OCI-LY1 (cell line): ENCODE data around the gene THEM5.
"Not testable (repeated sequence)": the region's sequence is repeated elsewhere in the genome, so short reads cannot be mapped to it uniquely, and the experiment has no call there.

Experiments used
- H2AFZ ChIP-seq: fragments of 200-600 bp; sonication (generic), shearing (Covaris generic); 2 replicates; pipeline ENCODE4 v1.6.0; 2014; ENCODE audit warnings: antibody characterized with exemption, mild to moderate bottlenecking, low read length
- H3F3A ChIP-seq: fragments of 200-600 bp; sonication (generic), shearing (Covaris generic); 2 replicates; pipeline ENCODE4 v1.6.0; 2014; ENCODE audit warnings: mild to moderate bottlenecking, antibody characterized with exemption, low read length, moderate library complexity; ENCODE audit not compliant: insufficient read depth
- H3K27ac ChIP-seq: fragments of 200-600 bp; sonication (generic); 2 replicates; pipeline ENCODE4 v1.5.1; 2014; ENCODE audit warnings: low read length, mixed run types, mild to moderate bottlenecking, low read depth; ENCODE audit not compliant: poor library complexity, severe bottlenecking
- H3K27me3 ChIP-seq: fragments of 200-600 bp; sonication (generic); 2 replicates; pipeline ENCODE4 v1.6.0; 2014; ENCODE audit warnings: antibody characterized with exemption, mild to moderate bottlenecking, low read length, moderate library complexity; ENCODE audit not compliant: insufficient read depth
- H3K36me3 ChIP-seq: fragments of 200-600 bp; sonication (generic); 2 replicates; pipeline ENCODE4 v1.6.1; 2014; ENCODE audit warnings: mild to moderate bottlenecking, antibody characterized with exemption, low read length, moderate library complexity, mixed read lengths; ENCODE audit not compliant: insufficient read depth
- H3K4me1 ChIP-seq: fragments of 200-600 bp; sonication (generic); 2 replicates; pipeline ENCODE4 v1.5.1; 2014; ENCODE audit warnings: mild to moderate bottlenecking, low read length, moderate library complexity; ENCODE audit not compliant: insufficient read depth, severe bottlenecking
- H3K4me2 ChIP-seq: fragments of 200-600 bp; sonication (generic), shearing (Covaris generic); 2 replicates; pipeline ENCODE4 v1.6.1; 2014; ENCODE audit warnings: low read length
- H3K4me3 ChIP-seq: fragments of 200-600 bp; sonication (generic); 2 replicates; pipeline ENCODE4 v1.5.1; 2014; ENCODE audit warnings: low read length, low read depth, mild to moderate bottlenecking, mixed read lengths; ENCODE audit not compliant: poor library complexity, severe bottlenecking
- H3K79me2 ChIP-seq: fragments of 200-600 bp; shearing (Covaris generic); 2 replicates; pipeline ENCODE4 v1.6.1; 2016; ENCODE audit warnings: mixed run types, low read length, mixed read lengths; ENCODE audit not compliant: insufficient read depth
- H3K9ac ChIP-seq: fragments of 200-600 bp; sonication (generic), shearing (Covaris generic); 2 replicates; pipeline ENCODE4 v1.6.1; 2014; ENCODE audit warnings: mild to moderate bottlenecking, low read length, mixed read lengths
- H3K9me2 ChIP-seq: fragments of 200-600 bp; sonication (generic), shearing (Covaris generic); 2 replicates; pipeline ENCODE4 v1.6.1; 2014; ENCODE audit warnings: low read depth, mild to moderate bottlenecking, low read length, mixed read lengths
- H3K9me3 ChIP-seq: fragments of 200-600 bp; shearing (Covaris generic); 2 replicates; pipeline ENCODE4 v1.6.1; 2014; ENCODE audit warnings: low read length, mixed read lengths
- H4K20me1 ChIP-seq: fragments of 200-600 bp; sonication (generic), shearing (Covaris generic); 2 replicates; pipeline ENCODE4 v1.6.0; 2016; ENCODE audit warnings: mild to moderate bottlenecking, low read length; ENCODE audit not compliant: insufficient read depth
- CTCF ChIP-seq: fragments of 200-600 bp; sonication (generic), shearing (Covaris generic); IDR thresholded peaks from 2 replicates; pipeline ENCODE4 v1.5.1; 2017; ENCODE audit warnings: mild to moderate bottlenecking, antibody characterized with exemption, low read length, moderate library complexity, mixed read lengths
- EZH2 ChIP-seq: fragments of 200-600 bp; sonication (generic), shearing (Covaris generic); IDR thresholded peaks from 2 replicates; pipeline ENCODE4 v1.8.0; 2017; ENCODE audit warnings: borderline replicate concordance, mixed run types, mild to moderate bottlenecking, antibody characterized with exemption, low read length, moderate library complexity, mixed read lengths

The THEM5 gene

GRCh38 chr1:151853411-151853943 lies at the start of gene THEM5:
Gene THEM5, minus strand, starts transcription at chr1:151853712. Its CDS starts 147 bp downstream, at chr1:151853565.
- no peak within 1 kb of the TSS for H3K4me2 ChIP-seq
- H3K27ac ChIP-seq, result no peak within 1 kb of the TSS
- no peaks in the 10 kb centered on the region for H3F3A ChIP-seq
- peaks cover 3% of the 10 kb centered on the region; the same call in 1 of the 2 replicates for H3K27me3 ChIP-seq
- H3K79me2 ChIP-seq, result no peaks in the 10 kb centered on the region
- no peak within 1 kb of the TSS for H3K9ac ChIP-seq
- no peaks in the 10 kb centered on the region for H4K20me1 ChIP-seq
- H3K4me1 ChIP-seq, result no peaks in the 10 kb centered on the region
- H3K4me3 ChIP-seq, result no peak within 1 kb of the TSS
- TF ChIP-seq EZH2, result no peak
- no peak for TF ChIP-seq CTCF
- no peak within 1 kb of the TSS for H2AFZ ChIP-seq
- no peaks in the 10 kb centered on the region for H3K9me3 ChIP-seq
- no peaks in the 10 kb centered on the region for H3K36me3 ChIP-seq
- no peaks in the 10 kb centered on the region for H3K9me2 ChIP-seq

GRCh38 chr1:151902858-151903257 lies 49.3 kb upstream of the THEM5 start:
- H3K9me2 ChIP-seq, result no peaks in the 10 kb centered on the region
- H3K4me2 ChIP-seq, result no peak overlapping the region
- no peak overlapping the region for H3K27ac ChIP-seq
- H4K20me1 ChIP-seq, result no peaks in the 10 kb centered on the region
- no peak overlapping the region for H2AFZ ChIP-seq
- no peaks in the 10 kb centered on the region for H3F3A ChIP-seq
- H3K9ac ChIP-seq, result no peak overlapping the region
- H3K79me2 ChIP-seq, result no peaks in the 10 kb centered on the region
- no peaks in the 10 kb centered on the region for H3K27me3 ChIP-seq
- no peak overlapping the region for H3K4me3 ChIP-seq
- H3K36me3 ChIP-seq, result peaks cover 28% of the 10 kb centered on the region
- peaks cover 16% of the 10 kb centered on the region for H3K9me3 ChIP-seq
- H3K4me1 ChIP-seq, result no peaks in the 10 kb centered on the region
- TF ChIP-seq CTCF, result no peak
- no peak for TF ChIP-seq EZH2

- not testable (repeated sequence) for H3K79me2 ChIP-seq
Observed at GRCh38 chr1:151900804-151901203, 47.3 kb upstream of the THEM5 start.

GRCh38 chr1:151898519-151898991 lies 45.0 kb upstream of the THEM5 start:
- no peak overlapping the region for H3K27ac ChIP-seq

More at GRCh38 chr1:151900804-151901203, 47.3 kb upstream of the THEM5 start:
- H3K27ac ChIP-seq, H4K20me1 ChIP-seq, H3K4me3 ChIP-seq, H3K27me3 ChIP-seq, H3K4me1 ChIP-seq, H2AFZ ChIP-seq, H3K9ac ChIP-seq, H3K36me3 ChIP-seq, H3K4me2 ChIP-seq, H3K9me3 ChIP-seq, H3F3A ChIP-seq, H3K9me2 ChIP-seq: not testable (repeated sequence)

More at GRCh38 chr1:151898519-151898991, 45.0 kb upstream of the THEM5 start:
- no peaks in the 10 kb centered on the region for H3F3A ChIP-seq
- H3K4me3 ChIP-seq, result no peak overlapping the region
- no peak overlapping the region for H3K4me2 ChIP-seq
- peaks cover 17% of the 10 kb centered on the region for H3K36me3 ChIP-seq
- no peaks in the 10 kb centered on the region for H3K9me2 ChIP-seq
- peaks cover 4% of the 10 kb centered on the region; the same call in 1 of the 2 replicates for H3K9me3 ChIP-seq
- H2AFZ ChIP-seq, result no peak overlapping the region
- no peak for TF ChIP-seq EZH2
- H3K9ac ChIP-seq, result no peak overlapping the region
- no peaks in the 10 kb centered on the region for H3K27me3 ChIP-seq
- no peaks in the 10 kb centered on the region for H4K20me1 ChIP-seq
- no peaks in the 10 kb centered on the region for H3K4me1 ChIP-seq
- H3K79me2 ChIP-seq, result no peaks in the 10 kb centered on the region
